Endothelial cell of umbilical vein (primary cell): ENCODE results near the gene SC5D. TPM values are rescaled to one million over a fixed set of nuclear protein-coding genes. Genes with fewer than 3 reads are reported as not detected.

ENCODE experiments used
- BruUV-seq: library from RNA; stranded (reverse); fragments of 400-500 nt; replicated peaks from 2 replicates; lab custom pipeline; 2021; lab: Mats Ljungman, UMichigan
- CTCF ChIA-PET: fragments of 300-600, 350-600 bp; sonication (Branson Sonifier 250); formaldehyde crosslinking; loops from one replicate; lab custom pipeline; 2021; ENCODE audit warnings: antibody characterized with exemption, inconsistent platforms; lab: Charles Lee
- POLR2A ChIA-PET: fragments of 300-600, 350-600 bp; sonication (Branson Sonifier 250); formaldehyde crosslinking; loops from one replicate; lab custom pipeline; 2021; ENCODE audit warnings: antibody characterized with exemption, inconsistent platforms; lab: Charles Lee
- DNase-seq: peaks from one replicate; pipeline ENCODE4 v3.0.0-alpha.2; 2011; ENCODE audit warnings: low read depth, low spot score
- FAIRE-seq: peaks from 2 replicates; lab custom pipeline; 2011; peaks lifted over from hg19 to GRCh38; lab: Jason Lieb, UNC
- H2AFZ ChIP-seq: 2 replicates; pipeline ENCODE4 v1.6.0; 2012; ENCODE audit warnings: low read depth, low read length, control low read depth, inconsistent platforms
- H3K27ac ChIP-seq: 2 replicates; pipeline ENCODE4 v1.5.1; 2011; ENCODE audit warnings: low read depth, mild to moderate bottlenecking, control low read depth, low read length, moderate library complexity; ENCODE audit not compliant: insufficient read depth
- H3K27me3 ChIP-seq, 2 experiments: 2 replicates each; pipeline versions ENCODE4 v1.6.0 to v1.6.1; 2011; ENCODE audit warnings: low read length in 2 of 2, mixed read lengths in 1 of 2; ENCODE audit not compliant: control insufficient read depth in 2 of 2, insufficient read depth in 2 of 2
- H3K36me3 ChIP-seq, 2 experiments: 2 replicates in 1 of 2; 3 replicates in 1 of 2; pipeline ENCODE4 v1.5.1; 2011; ENCODE audit warnings: low read length in 2 of 2, mild to moderate bottlenecking in 1 of 2, moderate library complexity in 1 of 2; ENCODE audit not compliant: control insufficient read depth in 2 of 2, insufficient read depth in 2 of 2; ENCODE audit errors: extremely low read depth in 1 of 2
- H3K4me1 ChIP-seq: 3 replicates; pipeline ENCODE4 v1.5.1; 2011; ENCODE audit warnings: mild to moderate bottlenecking, low read length; ENCODE audit not compliant: control insufficient read depth, insufficient read depth; ENCODE audit errors: extremely low read depth
- H3K4me2 ChIP-seq: 2 replicates; pipeline ENCODE4 v1.6.1; 2011; ENCODE audit warnings: low read length, control low read depth, mixed read lengths; ENCODE audit not compliant: insufficient read depth
- H3K4me3 ChIP-seq, 3 experiments: fragments of 200-600 bp in 1 of 3; sonication (generic), shearing (Covaris generic) in 1 of 3; replicated peaks in 1 of 3; 2 replicates each; pipeline ENCODE4 v1.5.1; 2011 to 2016; ENCODE audit warnings: control low read depth in 3 of 3, low read length in 3 of 3, mild to moderate bottlenecking in 2 of 3, inconsistent platforms in 1 of 3, low read depth in 1 of 3, moderate library complexity in 1 of 3; ENCODE audit not compliant: insufficient read depth in 1 of 3
- H3K79me2 ChIP-seq: 2 replicates; pipeline ENCODE4 v1.6.0; 2012; ENCODE audit warnings: low read length, inconsistent platforms; ENCODE audit not compliant: control insufficient read depth, insufficient read depth
- H3K9ac ChIP-seq: replicated peaks from 2 replicates; pipeline ENCODE3; 2011; ENCODE audit warnings: low read length, control low read depth; ENCODE audit not compliant: insufficient read depth; ENCODE audit errors: extremely low read depth
- H3K9me1 ChIP-seq: replicated peaks from 3 replicates; pipeline ENCODE4 v1.6.0; 2011; ENCODE audit warnings: mild to moderate bottlenecking, low read length; ENCODE audit not compliant: control insufficient read depth, insufficient read depth; ENCODE audit errors: extremely low read depth
- H3K9me3 ChIP-seq: replicated peaks from 2 replicates; pipeline ENCODE4 v1.5.1; 2012; ENCODE audit warnings: low read length, inconsistent platforms; ENCODE audit not compliant: control insufficient read depth, insufficient read depth
- H4K20me1 ChIP-seq: replicated peaks from 2 replicates; pipeline ENCODE3; 2011; ENCODE audit warnings: mild to moderate bottlenecking, low read length; ENCODE audit not compliant: control insufficient read depth, insufficient read depth; ENCODE audit errors: extremely low read depth
- EZH2 ChIP-seq: IDR thresholded peaks from 2 replicates; pipeline ENCODE4 v1.6.1; 2012; ENCODE audit warnings: borderline replicate concordance, low read depth, mild to moderate bottlenecking, moderate library complexity, low read length, inconsistent platforms; ENCODE audit not compliant: severe bottlenecking
- FOS ChIP-seq: IDR thresholded peaks from 2 replicates; pipeline ENCODE4 v1.6.1; 2011; ENCODE audit warnings: mild to moderate bottlenecking, low read length, moderate library complexity, borderline replicate concordance; ENCODE audit not compliant: insufficient read depth
- GATA2 ChIP-seq: IDR thresholded peaks from 2 replicates; pipeline ENCODE4 v1.7.0; 2011; ENCODE audit warnings: low read depth, mild to moderate bottlenecking, moderate library complexity, mixed read lengths, low read length; ENCODE audit not compliant: insufficient read length, insufficient read depth
- JUN ChIP-seq: IDR thresholded peaks from 2 replicates; pipeline ENCODE4 v1.6.1; 2011; ENCODE audit warnings: borderline replicate concordance, low read depth; ENCODE audit not compliant: insufficient read length, insufficient read depth
- MYC ChIP-seq: IDR thresholded peaks from one replicate; pipeline ENCODE4 v1.6.1; 2011; ENCODE audit warnings: mild to moderate bottlenecking, low read depth, low read length
- POLR2A ChIP-seq: IDR thresholded peaks from 2 replicates; pipeline ENCODE4 v1.6.1; 2012; ENCODE audit warnings: low read depth, mild to moderate bottlenecking, control low read depth, low read length
- POLR2AphosphoS5 ChIP-seq: IDR thresholded peaks from 2 replicates; pipeline ENCODE4 v1.6.1; 2012; ENCODE audit warnings: low read depth, mild to moderate bottlenecking, control low read depth, low read length, moderate library complexity; ENCODE audit not compliant: insufficient read depth
- dilution Hi-C: fragments of 300-500 bp; cut with MboI; formaldehyde crosslinking; loops from one replicate; pipeline ENCODE4 v1.15.0; 2019; ENCODE audit warnings: low sequenced_read_pairs; ENCODE audit not compliant: extremely low pct_ligation_motif_present
- intact Hi-C: fragments of 100-400 bp; cut with micrococcal nuclease; formaldehyde crosslinking; loops from one replicate; pipeline ENCODE4 v1.10.0; 2022
- polyA plus RNA-seq, 4 experiments: library from polyadenylated mRNA; depleted of rRNA in 3 of 4; stranded (reverse) in 3 of 4; unstranded in 1 of 4; fragments of >200 nt; gene quantifications; 2 replicates each; pipeline versions ENCODE4 v1.2.1 to v1.2.3, GENCODE V29; 2011 to 2012; ENCODE audit warnings: missing spikeins in 1 of 4
- total RNA-seq: library from RNA; stranded (reverse); gene quantifications from 2 replicates; pipeline ENCODE4 v1.2.3, GENCODE V29; 2021
- TF ChIP-seq, protein P1 (sequence below): IDR thresholded peaks from 2 replicates; pipeline ENCODE4 v1.6.1; 2011; ENCODE audit not compliant: insufficient read depth, insufficient read length
- TF ChIP-seq, protein P2 (sequence below), 2 donors: IDR thresholded peaks; 1 replicate in 1 of 2; 2 replicates in 1 of 2; pipeline ENCODE4 v1.5.1; 2011; ENCODE audit warnings: low read length in 2 of 2, mild to moderate bottlenecking in 2 of 2, moderate library complexity in 2 of 2, control low read depth in 1 of 2, inconsistent platforms in 1 of 2, low read depth in 1 of 2; ENCODE audit not compliant: insufficient read depth in 1 of 2; ENCODE audit errors: extremely low read depth in 1 of 2

The SC5D gene
- total and polyA plus RNA-seq, 2 donors (not counting 3 experiments of a cell fraction or from before 2014, with no cell fraction given), result 37.1 to 40.0 TPM

GRCh38 chr11:121352251-121352891 lies 59.8 kb downstream of the SC5D start:
- H3K4me3 ChIP-seq, result no peak overlapping the region
- H3K36me3 ChIP-seq, result no peaks in the 10 kb centered on the region
- TF ChIP-seq JUN, result no peak
- no peak for TF ChIP-seq GATA2
- no peak for TF ChIP-seq POLR2AphosphoS5
- no peak for TF ChIP-seq POLR2A
- TF ChIP-seq EZH2, result no peak
- TF ChIP-seq, protein P1, sequence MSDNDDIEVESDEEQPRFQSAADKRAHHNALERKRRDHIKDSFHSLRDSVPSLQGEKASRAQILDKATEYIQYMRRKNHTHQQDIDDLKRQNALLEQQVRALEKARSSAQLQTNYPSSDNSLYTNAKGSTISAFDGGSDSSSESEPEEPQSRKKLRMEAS, result no peak
- TF ChIP-seq MYC, result no peak
- no peak for TF ChIP-seq FOS
- TF ChIP-seq, protein P2, sequence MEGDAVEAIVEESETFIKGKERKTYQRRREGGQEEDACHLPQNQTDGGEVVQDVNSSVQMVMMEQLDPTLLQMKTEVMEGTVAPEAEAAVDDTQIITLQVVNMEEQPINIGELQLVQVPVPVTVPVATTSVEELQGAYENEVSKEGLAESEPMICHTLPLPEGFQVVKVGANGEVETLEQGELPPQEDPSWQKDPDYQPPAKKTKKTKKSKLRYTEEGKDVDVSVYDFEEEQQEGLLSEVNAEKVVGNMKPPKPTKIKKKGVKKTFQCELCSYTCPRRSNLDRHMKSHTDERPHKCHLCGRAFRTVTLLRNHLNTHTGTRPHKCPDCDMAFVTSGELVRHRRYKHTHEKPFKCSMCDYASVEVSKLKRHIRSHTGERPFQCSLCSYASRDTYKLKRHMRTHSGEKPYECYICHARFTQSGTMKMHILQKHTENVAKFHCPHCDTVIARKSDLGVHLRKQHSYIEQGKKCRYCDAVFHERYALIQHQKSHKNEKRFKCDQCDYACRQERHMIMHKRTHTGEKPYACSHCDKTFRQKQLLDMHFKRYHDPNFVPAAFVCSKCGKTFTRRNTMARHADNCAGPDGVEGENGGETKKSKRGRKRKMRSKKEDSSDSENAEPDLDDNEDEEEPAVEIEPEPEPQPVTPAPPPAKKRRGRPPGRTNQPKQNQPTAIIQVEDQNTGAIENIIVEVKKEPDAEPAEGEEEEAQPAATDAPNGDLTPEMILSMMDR (IDR thresholded peaks at IDR 0.05; ENCODE audit: extremely low read depth in 1 of 2, insufficient read depth in 1 of 2, low read depth in 1 of 2, low read length in 2 of 2), result no peak
- intact Hi-C loops (no loop called here), dilution Hi-C loops (no loop called here)
- no peak overlapping the region for H3K9ac ChIP-seq
- POLR2A ChIA-PET, result no interaction called here
- no peaks in the 10 kb centered on the region for H3K79me2 ChIP-seq
- FAIRE-seq, result no peak
- no peak for DNase-seq
- H3K9me1 ChIP-seq, result no peaks in the 10 kb centered on the region
- CTCF ChIA-PET, result no interaction called here
- H3K9me3 ChIP-seq, result no peaks in the 10 kb centered on the region
- no peak overlapping the region for H3K4me2 ChIP-seq
- H3K27me3 ChIP-seq, result no peaks in the 10 kb centered on the region
- H4K20me1 ChIP-seq, result no peaks in the 10 kb centered on the region
- H2AFZ ChIP-seq, result no peak overlapping the region
- no peak overlapping the region for H3K27ac ChIP-seq
- H3K4me1 ChIP-seq, result no peaks in the 10 kb centered on the region
- no TSS peak for BruUV-seq
